ENCODE results near the gene TREM2. TPM values are rescaled to one million over a fixed set of nuclear protein-coding genes. Genes with fewer than 3 reads are reported as not detected.

The TREM2 gene
- total RNA-seq, 1 donor, result not detected

GRCh38 chr6:41156001-41156400 lies 6.9 kb downstream of the TREM2 start:
- H3K4me3 ChIP-seq (ENCODE audit: low read depth, low read length), result no peak overlapping the region
- TF ChIP-seq, protein P1, sequence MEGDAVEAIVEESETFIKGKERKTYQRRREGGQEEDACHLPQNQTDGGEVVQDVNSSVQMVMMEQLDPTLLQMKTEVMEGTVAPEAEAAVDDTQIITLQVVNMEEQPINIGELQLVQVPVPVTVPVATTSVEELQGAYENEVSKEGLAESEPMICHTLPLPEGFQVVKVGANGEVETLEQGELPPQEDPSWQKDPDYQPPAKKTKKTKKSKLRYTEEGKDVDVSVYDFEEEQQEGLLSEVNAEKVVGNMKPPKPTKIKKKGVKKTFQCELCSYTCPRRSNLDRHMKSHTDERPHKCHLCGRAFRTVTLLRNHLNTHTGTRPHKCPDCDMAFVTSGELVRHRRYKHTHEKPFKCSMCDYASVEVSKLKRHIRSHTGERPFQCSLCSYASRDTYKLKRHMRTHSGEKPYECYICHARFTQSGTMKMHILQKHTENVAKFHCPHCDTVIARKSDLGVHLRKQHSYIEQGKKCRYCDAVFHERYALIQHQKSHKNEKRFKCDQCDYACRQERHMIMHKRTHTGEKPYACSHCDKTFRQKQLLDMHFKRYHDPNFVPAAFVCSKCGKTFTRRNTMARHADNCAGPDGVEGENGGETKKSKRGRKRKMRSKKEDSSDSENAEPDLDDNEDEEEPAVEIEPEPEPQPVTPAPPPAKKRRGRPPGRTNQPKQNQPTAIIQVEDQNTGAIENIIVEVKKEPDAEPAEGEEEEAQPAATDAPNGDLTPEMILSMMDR (IDR thresholded peaks at IDR 0.05; ENCODE audit: insufficient read depth, low read depth, low read length), result no peak
- no peak for DNase-seq (ENCODE audit: low read depth)

- no peak for DNase-seq (ENCODE audit: low read depth)
- H3K4me3 ChIP-seq (ENCODE audit: low read depth, low read length), result no peak overlapping the region
- TF ChIP-seq, protein P1 (IDR thresholded peaks at IDR 0.05; ENCODE audit: insufficient read depth, low read depth, low read length), result no peak
Measured at GRCh38 chr6:41155132-41155805, 7.6 kb downstream of the TREM2 start.

GRCh38 chr6:41153992-41154625 lies 8.8 kb downstream of the TREM2 start, which contains the start of gene TREML1:
TREML1 (minus strand) TSS chr6:41154347; CDS start chr6:41154288, 59 bp downstream.
- no peak for DNase-seq (ENCODE audit: low read depth)
- H3K4me3 ChIP-seq (ENCODE audit: low read depth, low read length), result no peak within 1 kb of the TSS
- TF ChIP-seq, protein P1 (IDR thresholded peaks at IDR 0.05; ENCODE audit: insufficient read depth, low read depth, low read length), result no peak

GRCh38 chr6:41153451-41153850 lies 9.5 kb downstream of the TREM2 start:
- H3K4me3 ChIP-seq (ENCODE audit: low read depth, low read length), result no peak overlapping the region
- no peak for DNase-seq (ENCODE audit: low read depth)
- TF ChIP-seq, protein P1 (IDR thresholded peaks at IDR 0.05; ENCODE audit: insufficient read depth, low read depth, low read length), result no peak

DNA sequence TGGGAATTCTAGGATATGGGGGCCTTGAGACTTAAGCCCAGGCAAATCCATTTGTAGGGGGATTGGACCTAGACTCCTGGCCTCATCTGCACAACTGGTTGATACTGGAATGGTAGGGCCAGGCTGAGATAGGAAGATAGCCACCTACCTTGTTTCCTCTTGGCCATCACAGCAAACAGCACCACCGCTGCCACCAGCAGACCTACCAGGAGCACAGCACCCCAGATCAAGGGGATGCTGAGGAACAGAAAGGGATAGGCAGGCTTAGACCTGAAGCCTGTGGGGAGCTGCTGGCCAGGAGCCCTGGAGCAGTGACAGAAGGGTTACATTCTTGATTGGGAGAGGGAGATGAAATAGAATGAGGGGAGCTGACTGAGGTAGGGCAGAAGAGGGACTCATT lies 12.2 kb downstream of the TREM2 start:
- no peak for DNase-seq (ENCODE audit: low read depth)
- TF ChIP-seq, protein P1 (IDR thresholded peaks at IDR 0.05; ENCODE audit: insufficient read depth, low read depth, low read length), result no peak
- H3K4me3 ChIP-seq (ENCODE audit: low read depth, low read length), result no peak overlapping the region

GRCh38 chr6:41147917-41148316 lies 15.0 kb downstream of the TREM2 start:
- DNase-seq (ENCODE audit: low read depth), result no peak
- TF ChIP-seq, protein P1 (IDR thresholded peaks at IDR 0.05; ENCODE audit: insufficient read depth, low read depth, low read length), result no peak
- no peak overlapping the region for H3K4me3 ChIP-seq (ENCODE audit: low read depth, low read length)

Data from fibroblast of villous mesenchyme (primary cell).